CD4-positive, alpha-beta T cell treated with Interleukin-21 for 1 hour (primary cell): ENCODE measurements around the gene CERS6.

Experiments
- DNase-seq: peaks from one replicate; pipeline ENCODE4 v3.0.0-alpha.2; 2020

Gene CERS6

DNA sequence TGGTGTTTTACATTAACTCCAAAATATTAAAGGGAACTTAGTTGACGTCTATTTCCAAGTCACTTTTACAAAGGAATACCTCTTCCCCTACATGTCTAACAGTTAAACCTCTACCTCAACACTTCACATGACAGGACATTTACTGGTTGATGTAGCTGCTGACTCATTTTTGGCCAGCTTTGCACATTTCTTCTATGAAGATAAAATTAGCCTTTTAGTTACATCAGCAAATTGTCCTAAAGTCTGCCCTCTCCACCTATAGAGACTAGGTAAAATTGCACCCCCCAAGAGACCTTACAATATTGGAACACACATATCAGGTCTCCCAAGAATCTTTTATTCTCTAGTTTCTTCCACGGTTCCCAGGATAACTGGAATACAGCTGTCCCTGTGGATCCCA is 10.1 kb upstream of the CERS6 start:
- no peak for DNase-seq

DNA sequence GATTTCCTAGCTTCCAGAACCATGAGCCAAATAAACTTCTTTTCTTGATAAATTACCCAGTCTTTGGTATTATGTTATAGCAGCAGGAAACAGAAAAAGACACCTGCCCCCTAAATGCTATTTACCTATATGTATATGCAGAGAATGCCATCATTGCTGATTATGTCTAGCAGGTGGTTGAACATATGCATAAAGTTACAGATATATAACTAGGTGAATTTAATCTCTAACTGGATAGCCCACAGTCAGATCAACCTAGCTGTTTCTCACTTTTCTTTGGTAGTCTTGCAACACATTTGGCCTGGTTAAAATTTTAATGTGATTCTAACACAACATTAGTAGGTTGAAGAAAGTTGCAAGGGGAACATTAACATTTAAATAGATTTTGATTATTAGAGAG is 7.1 kb upstream of the CERS6 start:
- DNase-seq, result no peak

DNA sequence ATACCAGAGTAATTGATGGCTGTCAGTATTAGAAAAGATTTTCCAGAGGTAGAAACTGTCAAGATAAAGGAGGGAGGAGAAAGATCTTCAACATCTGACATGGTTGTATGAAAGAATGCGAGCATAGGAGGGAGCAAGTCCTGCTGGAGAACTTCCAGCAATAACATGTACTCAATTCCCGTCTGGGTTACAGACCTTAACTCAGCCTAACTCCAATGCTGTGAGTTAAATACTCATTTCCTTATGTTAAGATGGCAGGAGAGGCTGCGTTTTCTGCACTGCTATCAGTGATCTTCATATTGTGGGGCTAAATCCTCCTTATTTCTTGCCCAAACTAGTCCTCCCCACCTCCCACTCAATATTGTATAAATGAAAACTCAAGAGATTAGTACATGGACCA is 6.7 kb upstream of the CERS6 start:
- DNase-seq, result no peak

DNA sequence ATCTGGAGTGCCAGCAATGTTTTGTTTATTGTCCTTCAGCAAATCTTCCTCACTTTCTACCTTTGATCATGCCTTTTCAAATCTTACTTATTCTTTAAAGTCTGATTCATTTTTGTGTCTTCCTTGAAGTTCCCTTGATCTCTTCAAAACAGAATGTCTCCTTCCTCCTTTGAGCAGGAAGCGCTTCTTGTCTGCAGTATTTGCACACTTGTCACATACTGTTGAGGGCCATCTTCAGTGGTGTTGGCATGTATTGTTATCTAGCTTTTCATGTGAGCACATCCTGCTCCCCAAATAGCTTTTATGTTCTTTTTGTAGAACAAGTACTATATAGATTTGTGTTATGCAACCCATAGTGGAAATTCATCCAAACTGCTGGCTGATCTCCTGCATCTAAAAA is 5.9 kb upstream of the CERS6 start:
- no peak for DNase-seq

DNA sequence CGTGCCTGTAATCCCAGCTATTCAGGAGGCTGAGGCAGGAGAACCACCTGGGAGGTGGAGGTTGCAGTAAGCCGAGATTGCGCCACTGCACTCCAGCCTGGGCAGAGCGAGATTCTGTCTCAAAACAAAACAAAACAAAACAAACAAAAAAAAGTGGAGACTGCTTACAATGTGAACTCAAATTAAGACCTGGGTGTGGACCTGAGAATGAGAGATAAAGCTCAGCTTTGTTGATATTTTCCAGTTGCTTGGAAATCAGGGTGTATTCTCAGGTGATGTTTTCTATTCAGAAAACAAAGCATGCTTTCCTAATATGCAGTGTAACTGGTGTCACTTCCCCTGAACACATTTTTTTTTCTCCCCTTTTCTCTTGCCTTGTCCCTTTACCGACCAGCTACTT is 5.3 kb upstream of the CERS6 start:
- no peak for DNase-seq

DNA sequence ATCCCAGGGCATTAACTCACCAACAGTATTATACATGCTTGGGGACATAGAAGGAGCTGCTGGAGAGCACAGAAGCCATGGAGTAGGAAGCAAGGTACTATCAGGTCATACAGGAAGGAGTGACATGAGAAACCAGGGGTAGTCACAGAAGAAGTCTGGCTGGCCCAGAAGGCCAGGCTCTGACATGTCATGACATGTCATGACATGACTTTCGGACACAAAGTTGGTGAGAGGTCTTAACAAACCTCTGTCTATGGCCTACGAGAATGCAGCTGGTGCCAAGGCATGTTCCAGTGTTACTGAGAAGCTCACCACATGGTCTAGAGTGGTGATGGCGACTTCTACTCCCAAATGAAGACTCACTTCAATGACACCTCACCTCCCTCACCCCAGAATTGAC is 3.3 kb upstream of the CERS6 start:
- no peak for DNase-seq

DNA sequence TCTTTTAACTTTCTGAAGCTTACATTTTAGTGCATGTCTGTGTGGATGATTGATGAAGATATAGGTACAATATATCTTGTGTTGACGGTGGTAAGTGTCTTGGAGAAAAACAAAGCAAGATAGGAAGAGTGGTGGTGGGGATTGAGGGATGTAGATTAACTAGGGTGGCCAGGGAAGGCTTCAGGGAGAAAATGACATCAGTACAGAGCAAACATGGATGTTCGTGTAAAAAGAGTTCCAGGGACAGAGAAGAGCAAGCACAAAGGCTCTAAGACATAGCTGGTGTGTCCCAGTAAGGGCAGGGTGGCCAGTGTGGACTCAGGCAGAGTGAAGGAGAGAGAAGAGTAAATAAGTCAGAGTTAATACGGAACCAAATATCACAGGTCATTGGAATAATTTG is 2.7 kb upstream of the CERS6 start:
- DNase-seq, result no peak

DNA sequence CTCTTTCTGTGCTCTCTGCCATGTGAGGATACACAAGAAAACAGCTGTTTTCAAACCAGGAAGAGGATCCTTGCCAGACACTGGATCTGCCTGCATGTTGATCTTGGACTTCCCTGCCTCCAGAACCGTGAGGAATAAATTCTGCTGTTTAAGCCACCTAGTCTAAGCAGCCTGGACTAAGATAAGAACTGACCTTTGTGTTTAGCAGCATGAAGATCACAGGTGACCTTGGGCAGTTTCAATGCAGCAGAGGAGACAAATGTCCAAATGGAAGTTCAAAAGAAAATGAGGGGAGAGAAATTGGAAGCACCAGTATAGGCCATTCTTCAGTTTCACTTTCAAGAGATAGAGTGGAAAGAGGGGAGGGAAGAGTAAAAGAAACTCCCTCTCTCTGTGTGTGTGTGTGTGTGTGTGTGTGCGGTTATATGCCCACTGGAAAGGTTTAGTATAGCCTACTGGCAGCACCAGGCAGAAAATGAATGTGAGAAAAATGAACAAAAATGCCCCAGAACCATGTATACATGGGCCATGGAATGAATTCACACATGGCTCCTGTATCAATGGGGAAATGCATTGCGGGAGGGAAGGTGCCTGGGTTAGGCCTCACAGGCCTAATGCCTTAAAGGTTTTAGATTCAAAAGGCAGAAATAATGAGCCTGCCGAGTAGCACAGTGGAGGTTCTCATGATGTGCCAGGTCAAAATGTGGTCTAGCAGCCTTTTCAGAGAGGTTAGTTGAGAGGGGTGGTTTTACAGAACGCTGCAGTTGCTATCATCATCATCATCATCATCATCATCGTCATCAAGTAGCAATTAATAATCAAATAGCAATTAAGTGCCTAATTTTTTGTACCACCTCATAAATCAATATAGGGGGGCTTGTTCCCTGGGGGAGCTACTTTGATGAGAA is 1.1 kb upstream of the CERS6 start:
- DNase-seq, result no peak

DNA sequence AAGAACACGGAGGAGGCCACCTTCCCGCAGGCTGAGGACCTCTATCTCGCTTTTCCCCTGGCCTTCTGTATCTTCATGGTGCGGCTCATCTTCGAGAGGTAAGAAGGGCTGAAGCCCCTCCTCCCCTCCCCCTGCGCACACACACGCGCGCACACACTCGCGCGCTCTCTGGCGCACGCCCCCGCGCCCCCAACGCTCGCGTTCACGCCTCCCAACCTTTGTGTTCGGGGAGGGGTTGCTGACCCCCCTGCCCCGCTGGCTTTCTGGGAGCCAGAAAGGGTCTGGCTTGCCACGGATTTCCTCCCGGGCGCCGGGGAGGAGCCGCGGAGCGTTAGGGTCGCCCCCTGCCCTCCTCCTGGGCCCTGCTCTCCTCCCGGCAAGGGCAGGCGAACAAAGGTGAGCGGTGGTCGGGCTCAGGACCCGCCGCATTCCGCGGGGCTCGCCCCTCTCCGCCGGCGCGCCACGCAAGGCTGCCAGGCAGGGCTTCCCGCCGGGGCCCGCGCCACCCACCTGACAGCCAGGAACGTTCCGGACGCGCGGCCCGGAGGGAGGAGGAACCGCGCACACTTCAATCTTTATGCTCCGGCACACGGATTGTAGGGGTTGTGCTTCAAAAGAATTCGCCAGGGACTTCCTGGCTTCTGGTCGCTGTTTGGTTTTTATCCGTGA is 583 bp downstream of the CERS6 start:
- DNase-seq, result peak; percentile 17

DNA sequence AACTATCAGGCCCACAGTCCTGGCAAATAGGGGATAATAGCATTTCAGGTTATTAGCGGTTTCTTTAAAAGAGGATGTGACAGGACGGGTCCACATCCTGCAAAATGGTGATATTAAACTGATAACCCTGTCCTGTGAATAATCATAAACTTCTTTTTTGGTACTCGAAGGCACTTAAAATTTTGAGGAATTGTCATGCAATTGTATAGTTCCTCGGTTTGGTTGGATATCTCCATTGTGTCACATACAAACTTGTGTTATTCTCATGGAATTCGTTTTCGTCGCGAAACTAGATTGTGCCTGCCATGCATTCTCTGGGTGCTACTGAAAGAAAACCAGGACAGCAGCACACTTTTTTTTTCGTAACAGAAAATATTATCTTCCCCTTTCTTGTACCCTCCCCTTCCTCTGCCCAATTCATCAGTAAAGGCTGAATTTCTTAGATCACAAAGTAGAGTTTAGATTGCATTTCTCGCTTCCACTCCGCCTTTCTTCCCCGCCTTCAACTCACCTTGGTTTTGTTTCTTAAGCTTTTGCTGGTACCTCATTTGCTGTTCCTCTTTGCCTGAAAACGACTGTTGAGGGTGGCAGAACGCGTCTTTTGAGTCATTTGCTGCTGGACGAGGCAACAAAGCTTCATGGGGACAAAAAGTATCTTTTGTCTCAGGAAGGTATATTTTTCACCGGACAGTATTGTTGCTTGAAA is 1.3 kb downstream of the CERS6 start:
- no peak for DNase-seq

DNA sequence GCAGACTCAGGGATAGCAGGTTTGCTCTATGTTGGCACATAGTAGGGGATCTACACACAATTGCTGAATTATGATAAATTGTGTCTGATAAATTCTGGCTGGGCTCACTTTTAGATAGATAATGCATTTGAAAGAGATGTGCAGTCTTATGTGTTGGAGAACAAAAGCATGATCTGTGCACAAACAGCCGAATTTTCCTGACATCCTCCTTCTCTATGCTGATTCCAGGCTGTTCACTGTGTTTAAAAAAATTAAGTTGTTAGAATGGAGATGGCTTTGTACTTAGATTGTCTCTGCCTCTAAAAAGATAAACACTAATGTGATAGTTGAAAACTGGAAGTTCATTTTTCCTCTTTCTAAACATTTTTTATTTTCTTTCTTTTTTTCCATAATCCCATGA is 2.1 kb downstream of the CERS6 start:
- DNase-seq, result no peak

DNA sequence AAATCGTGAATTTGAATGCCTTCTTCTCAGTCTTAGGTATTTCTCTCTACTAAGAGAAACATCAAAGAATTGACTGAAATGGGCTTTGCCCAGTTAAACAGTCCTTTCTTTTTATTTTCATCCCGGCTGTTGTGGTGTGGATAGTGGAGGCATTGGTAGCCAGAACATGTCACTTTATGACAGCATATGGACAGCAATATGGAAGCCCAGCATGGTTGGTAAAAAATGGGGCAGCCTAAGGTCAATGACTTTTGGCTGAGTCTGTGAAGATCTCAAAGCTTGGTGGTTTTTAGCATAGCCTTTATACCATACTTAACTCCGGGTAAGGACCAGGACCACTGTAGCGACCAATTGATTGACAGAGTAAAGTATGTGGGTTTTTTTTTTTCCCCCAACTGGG is 3.2 kb downstream of the CERS6 start:
- no peak for DNase-seq

DNA sequence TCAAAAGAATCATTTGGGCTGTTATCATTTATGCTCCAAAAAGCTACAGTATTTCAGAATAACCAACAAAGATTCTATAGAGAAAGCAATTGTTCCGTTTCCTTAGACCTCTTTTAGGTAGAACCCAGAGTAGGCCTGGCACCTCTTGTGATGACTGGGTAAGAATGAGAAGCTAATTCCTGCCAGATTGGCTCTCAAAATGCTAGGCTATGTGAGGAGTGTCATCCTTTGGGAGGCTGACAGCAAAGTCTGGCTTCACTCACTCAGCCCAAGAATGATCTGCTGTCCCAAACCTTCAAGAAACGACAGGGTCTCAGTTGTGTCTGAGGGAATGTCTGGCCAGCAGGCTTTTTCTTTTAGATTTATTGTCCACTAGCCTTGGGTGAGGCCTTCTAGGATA is 4.5 kb downstream of the CERS6 start:
- no peak for DNase-seq

DNA sequence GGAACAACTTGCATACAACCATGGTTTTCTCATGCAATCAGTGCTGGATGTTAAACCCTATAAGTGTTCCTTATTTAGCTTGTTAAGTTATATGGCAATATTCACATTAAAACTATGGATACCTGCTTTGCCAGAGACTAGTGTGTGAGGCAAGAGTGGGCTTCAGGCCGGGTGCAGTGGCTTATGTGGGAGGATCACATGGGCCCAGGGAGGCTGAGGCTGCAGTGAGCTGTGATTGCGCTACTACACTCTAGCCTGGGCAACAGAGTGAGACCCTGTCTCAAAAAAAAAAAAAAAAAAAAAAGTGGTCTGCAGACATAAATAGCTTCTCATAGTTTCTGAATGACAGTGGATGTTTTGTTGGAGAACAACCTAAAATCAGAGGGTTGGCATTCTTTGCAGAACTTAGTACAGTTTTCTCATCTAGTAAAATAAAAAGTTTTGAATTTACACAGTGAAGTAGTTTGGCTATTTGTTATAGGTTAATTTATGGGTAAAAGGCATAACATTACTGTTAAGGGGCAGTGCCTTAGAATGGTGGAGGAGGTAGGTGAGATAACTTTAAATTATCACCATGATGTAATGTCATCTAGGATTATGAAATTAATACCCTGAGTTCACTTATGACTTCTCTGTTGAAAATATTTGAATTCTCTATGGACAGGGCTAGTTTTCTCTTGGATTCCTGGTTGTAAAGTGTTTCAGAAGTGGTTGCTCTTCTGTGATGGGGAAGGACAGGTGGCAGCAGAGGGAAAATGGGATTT is 5.3 kb downstream of the CERS6 start:
- no peak for DNase-seq

DNA sequence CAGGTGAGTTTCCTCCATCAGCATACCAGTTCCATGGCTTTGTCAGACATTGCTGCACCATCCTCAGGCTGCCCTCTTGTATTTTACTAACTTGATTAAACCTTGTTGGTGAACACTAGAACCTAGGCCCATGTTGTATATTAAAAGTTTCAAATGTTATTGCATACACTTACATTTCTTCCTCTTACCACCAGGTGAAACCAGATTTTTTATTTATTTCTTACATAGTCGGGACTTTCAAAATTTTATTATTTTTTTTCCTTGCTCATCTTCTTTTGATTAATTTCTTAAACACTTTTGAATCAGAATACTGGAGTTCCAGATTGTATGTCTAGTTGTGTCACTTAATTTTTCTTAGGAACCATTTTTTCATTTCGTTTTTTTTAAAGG is 5.9 kb downstream of the CERS6 start:
- no peak for DNase-seq

DNA sequence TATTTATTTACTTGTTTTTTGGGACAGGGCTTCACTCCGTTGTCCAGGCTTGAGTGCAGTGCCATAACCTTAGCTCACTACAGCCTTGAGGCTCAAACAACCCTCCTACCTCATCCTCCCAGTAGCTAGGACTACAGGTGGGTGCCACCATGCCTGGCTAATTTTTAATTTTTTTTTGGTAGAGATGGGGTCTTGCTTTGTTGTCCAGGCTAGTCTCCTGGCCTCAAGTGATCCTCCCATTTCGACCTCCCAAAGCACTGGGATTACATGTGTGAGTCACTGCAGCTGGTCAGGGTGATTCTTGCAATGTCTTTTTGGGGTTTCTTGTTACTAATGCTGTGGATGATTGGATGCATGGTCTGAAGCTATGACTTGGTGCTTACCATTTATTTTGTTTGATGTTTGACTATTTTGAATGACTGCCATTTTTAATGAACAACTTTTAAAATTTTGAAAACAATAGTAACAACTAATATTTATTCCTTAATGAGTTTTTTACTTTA is 6.5 kb downstream of the CERS6 start:
- no peak for DNase-seq

DNA sequence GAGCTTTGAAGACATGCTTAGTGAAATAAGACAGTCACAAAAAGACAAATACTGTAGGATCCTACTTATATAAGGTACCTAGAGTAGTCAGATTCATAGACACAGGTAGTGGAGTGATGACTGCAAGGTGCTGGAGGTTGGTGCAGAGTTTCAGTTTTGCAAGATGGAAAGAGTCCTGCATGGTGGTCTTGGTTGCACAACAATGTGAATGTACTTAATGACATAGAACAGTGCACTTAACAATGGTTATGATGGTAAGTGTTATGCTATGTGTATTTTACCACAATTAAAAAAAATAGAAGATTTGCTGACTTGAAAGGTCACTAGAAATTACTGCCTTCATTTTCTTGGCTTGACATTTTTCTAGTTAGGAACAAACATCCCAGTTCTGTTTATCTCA is 9.5 kb downstream of the CERS6 start:
- DNase-seq, result no peak

DNA sequence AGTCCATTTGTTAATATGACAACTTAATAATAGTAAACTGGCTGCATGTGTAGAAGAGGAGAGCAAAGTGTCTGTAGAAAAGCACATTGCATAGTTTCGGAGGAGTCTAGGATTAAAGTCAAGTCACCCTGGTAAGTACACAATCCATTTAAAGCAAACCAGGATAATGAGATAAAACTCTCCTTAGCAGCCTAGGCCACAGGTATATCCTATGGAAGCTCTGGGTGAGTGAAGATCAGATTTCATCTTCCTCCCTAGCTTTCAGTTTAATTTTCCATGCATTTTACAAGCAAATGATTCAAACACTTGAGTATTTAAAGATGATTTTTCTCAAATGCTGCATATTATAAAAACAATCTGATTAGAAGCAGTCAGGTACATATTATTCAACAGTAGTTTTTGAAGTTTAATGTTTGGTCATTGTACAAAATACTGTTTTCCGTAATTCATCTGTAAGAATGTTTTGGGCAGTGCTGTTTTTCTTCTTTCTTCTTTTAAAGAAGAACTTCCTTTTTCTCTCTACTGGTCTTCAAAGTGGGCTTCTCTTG is 10.2 kb downstream of the CERS6 start:
- DNase-seq, result no peak

DNA sequence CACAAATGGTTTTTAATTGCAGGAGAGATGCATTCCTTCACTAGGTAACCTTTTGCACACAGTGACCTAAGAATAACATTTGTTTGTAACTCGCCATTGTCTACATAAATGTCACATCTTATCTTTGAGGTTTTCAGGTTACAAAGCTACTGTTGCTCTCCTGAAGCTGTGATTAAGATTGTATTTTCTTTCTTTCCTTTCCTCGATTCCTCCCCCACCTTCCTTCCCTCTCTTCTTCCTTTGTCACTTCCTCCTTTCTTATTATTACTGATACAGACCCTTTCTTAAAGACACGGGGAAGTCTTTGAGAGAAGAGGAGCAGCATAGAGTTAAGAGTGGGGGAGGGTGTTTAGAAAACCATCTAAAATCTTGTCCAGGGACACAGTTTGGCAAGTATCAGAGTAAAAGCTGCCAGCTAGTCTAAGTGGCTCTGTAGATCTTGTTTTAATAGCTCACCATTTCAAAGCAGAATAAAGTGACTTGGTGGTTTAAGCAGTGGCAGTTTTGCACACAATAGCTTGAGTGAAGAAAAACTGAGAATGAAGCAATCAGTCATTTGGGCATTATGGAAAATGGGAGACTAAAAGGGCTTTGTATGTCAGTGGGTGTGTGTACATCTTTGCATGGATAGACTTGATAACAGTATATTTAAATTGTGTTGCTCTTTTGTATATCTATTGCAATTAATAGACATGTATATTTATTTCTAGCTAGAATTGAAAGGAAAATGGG is 10.9 kb downstream of the CERS6 start:
- no peak for DNase-seq

DNA sequence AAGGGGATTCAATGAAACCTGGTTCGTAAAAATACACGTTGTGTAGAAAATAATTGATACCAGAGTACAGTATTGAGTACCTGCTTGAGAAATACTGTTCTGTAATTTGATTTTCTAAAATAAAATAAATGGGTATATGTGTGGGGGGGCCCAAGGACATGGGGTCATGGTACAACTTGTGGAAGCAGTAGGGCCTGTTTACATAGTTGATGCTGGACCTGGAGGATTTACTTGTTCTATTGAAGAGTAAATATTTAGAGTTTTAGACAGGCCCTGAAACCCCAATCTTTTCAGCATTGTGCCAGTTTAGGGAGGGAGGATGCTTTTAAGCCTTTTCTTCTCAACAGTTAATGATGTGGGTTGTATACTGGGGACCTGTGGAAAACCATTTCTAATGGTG is 11.7 kb downstream of the CERS6 start:
- no peak for DNase-seq

DNA sequence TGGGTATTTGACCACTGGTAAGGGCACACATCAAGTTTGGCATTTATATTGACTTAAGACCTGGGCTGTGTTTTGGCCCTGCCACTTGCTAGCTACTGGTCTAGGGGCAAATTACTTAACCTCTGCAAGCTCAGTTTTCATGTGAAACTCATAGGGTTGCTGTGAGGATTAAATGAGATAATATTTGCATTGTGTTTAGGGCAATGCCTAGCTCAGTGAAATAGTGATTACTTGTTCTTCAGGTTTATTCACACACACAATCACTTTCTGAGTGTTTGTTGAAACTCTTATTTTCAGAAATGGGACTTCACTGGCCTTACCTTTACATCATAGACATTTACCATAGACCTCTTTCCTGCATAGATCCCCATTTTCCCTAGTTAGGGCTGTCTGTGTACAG is 12.3 kb downstream of the CERS6 start:
- DNase-seq, result no peak
